ENCODE results near the gene C12orf56.
"Not testable (repeated sequence)": the region's sequence is repeated elsewhere in the genome, so short reads cannot be mapped to it uniquely, and the experiment has no call there.

Gene C12orf56

DNA sequence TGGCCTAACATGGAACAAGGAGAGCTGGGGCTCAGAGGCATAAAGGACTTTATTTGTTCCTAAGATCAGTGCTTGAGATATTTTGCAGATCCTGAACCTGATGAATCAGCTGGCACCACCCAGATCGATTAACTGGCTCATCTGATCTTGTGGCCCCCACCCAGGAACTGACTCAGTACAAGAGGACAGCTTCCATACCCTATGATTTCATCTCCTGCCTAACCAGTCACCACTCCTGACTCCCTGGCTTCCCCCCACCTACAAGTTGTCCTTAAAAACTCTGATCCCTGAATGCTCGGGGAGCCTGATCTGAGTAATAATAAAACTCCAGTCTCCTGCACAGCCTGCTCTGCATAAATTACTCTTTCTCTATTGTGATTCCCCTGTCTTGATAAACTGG is 5.1 kb downstream of the C12orf56 start:
- DNase-seq (ENCODE audit: extremely low read depth, low read depth) = no peak
- no peak for TF ChIP-seq CTCF (IDR thresholded peaks at IDR 0.05; ENCODE audit: low read depth, low read length)

DNA sequence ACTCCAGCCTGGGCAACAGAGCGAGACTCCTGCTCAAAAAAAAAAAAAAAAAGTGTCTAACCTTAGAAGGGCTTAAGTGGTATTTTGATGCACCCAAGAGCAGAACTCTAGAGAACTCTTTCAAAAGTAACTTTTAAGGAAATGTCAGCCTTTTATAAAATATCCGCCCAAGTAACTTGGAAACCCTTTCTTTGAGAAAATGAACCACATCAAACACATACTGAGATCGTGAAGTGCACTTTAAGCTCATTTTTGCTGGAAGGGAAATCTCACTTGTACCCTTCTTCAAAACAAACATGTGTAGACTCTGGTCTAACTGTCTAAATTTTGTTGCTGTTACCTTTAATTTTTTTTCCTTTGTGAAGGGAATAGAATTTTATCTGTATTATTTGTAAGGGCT is 5.5 kb downstream of the C12orf56 start:
- DNase-seq (ENCODE audit: extremely low read depth, low read depth) = no peak
- no peak for TF ChIP-seq CTCF (IDR thresholded peaks at IDR 0.05; ENCODE audit: low read depth, low read length)

GRCh38 chr12:64383675-64384074 is 6.9 kb downstream of the C12orf56 start:
- DNase-seq (ENCODE audit: extremely low read depth, low read depth) = no peak
- TF ChIP-seq CTCF (IDR thresholded peaks at IDR 0.05; ENCODE audit: low read depth, low read length) = no peak

GRCh38 chr12:64362721-64363305 is 27.7 kb downstream of the C12orf56 start:
- no peak for TF ChIP-seq CTCF (IDR thresholded peaks at IDR 0.05; ENCODE audit: low read depth, low read length)
- no peak for DNase-seq (ENCODE audit: extremely low read depth, low read depth)

DNA sequence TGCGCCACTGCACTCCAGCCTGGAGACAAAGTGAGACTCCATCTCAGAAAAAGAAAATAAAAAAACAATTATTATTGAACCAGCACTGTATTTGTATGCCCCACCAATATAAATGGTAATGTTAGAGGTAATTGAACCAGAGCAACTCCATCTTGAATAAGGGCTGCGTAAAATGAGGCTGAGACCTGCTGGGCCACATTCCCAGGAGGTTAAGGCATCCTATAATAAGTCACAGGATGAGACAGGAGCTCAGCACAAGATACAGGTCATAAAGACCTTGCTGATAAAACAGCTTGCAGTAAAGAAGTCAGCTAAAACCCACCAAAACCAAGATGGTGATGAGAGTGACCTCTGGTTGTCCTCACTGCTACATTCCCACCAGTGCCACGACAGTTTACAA is 29.4 kb downstream of the C12orf56 start:
- DNase-seq (ENCODE audit: extremely low read depth, low read depth) = not testable (repeated sequence)

DNA sequence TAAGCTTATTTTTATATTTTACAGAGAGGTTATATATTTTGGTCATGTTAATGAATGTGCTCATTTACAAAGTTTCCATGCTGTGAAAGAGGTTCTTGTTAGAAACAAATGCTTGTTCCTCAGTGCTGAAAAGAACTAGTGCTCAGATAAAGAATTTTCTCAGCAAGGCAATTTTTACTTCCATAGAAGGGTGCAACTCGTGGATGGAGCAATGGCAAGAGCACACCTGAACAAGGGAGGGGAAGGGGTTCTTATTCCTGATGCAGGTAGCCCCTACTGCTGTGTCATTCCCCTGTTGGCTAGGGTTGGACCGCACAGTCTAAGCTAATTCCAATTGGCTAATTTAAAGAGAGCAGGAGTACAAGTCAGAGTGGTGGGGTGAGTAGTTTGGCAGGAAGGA is 34.3 kb downstream of the C12orf56 start:
- not testable (repeated sequence) for DNase-seq (ENCODE audit: extremely low read depth, low read depth)

- DNase-seq (ENCODE audit: extremely low read depth, low read depth) = no peak
- no peak for TF ChIP-seq CTCF (IDR thresholded peaks at IDR 0.05; ENCODE audit: low read depth, low read length)
Observed at GRCh38 chr12:64352181-64352580, 38.4 kb downstream of the C12orf56 start.

DNA sequence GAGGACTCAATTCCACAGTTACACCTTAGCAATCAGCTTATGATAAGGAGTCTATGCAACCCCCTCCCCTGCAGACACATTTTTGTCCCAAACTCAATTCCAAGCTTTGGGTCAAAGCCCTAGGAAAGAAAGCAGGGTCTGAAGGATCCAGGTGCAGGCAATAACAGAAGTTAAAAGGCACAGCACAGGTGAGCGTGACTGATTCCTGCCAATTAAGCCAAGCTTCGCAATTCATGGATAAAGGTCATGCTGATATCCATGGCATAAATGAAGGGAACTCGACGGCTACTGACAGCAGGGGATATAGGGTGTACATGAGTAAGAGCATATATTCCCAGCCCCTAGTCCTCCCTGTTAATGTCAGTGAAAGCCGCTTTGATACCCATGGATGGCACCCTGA is 39.3 kb downstream of the C12orf56 start:
- DNase-seq (ENCODE audit: extremely low read depth, low read depth) = no peak
- TF ChIP-seq CTCF (IDR thresholded peaks at IDR 0.05; ENCODE audit: low read depth, low read length) = no peak
